ENCODE measurements around the gene POLN.
"Not testable (repeated sequence)": the region's sequence is repeated elsewhere in the genome, so short reads cannot be mapped to it uniquely, and the experiment has no call there.

POLN gene

GRCh38 chr4:2217726-2218125 lies 24.2 kb downstream of the POLN start:
- DNase-seq: no peak

GRCh38 chr4:2212831-2213230 lies 29.1 kb downstream of the POLN start:
- DNase-seq: no peak

GRCh38 chr4:2202789-2203188 lies 39.1 kb downstream of the POLN start:
- not testable (repeated sequence) for DNase-seq

GRCh38 chr4:2194496-2194895 lies 47.4 kb downstream of the POLN start:
- DNase-seq: no peak

- no peak for DNase-seq
These were observed 48.6 kb downstream of the POLN start for GRCh38 chr4:2193326-2193725.

- DNase-seq: no peak
These were observed 55.1 kb downstream of the POLN start for GRCh38 chr4:2186865-2187172.

- no peak for DNase-seq
These were observed 55.6 kb downstream of the POLN start for GRCh38 chr4:2186133-2186864.

- DNase-seq: no peak
These were observed 58.5 kb downstream of the POLN start for GRCh38 chr4:2183394-2183793.

- DNase-seq: peak; percentile 27 to 70 (median 50)
These were observed 58.9 kb downstream of the POLN start for GRCh38 chr4:2182994-2183393.

GRCh38 chr4:2180410-2180809 lies 61.5 kb downstream of the POLN start:
- DNase-seq: peak in 3 of 4 experiments; percentile 21 to 43 (median 34)

- no peak for DNase-seq
These were observed 62.2 kb downstream of the POLN start for GRCh38 chr4:2179717-2180116.

GRCh38 chr4:2178986-2179385 lies 62.9 kb downstream of the POLN start:
- no peak for DNase-seq

- DNase-seq: peak in 1 of 4 experiments; percentile 4
These were observed 64.4 kb downstream of the POLN start for GRCh38 chr4:2177443-2178093.

- DNase-seq: no peak
These were observed 65.8 kb downstream of the POLN start for GRCh38 chr4:2175990-2176698.

- no peak for DNase-seq
These were observed 67.9 kb downstream of the POLN start for GRCh38 chr4:2174061-2174460.

- no peak for DNase-seq
These were observed 69.2 kb downstream of the POLN start for GRCh38 chr4:2172627-2173231.

- peak; percentile 62 to 84 (median 80) for DNase-seq
These were observed 69.8 kb downstream of the POLN start for GRCh38 chr4:2172161-2172560.

- DNase-seq: no peak
These were observed 73.2 kb downstream of the POLN start for GRCh38 chr4:2168469-2169319.

- DNase-seq: no peak
These were observed 75.7 kb downstream of the POLN start for GRCh38 chr4:2166253-2166652.

GRCh38 chr4:2165391-2165790 lies 76.5 kb downstream of the POLN start:
- DNase-seq: no peak

GRCh38 chr4:2163311-2163821 lies 78.6 kb downstream of the POLN start:
- no peak for DNase-seq

- DNase-seq: not testable (repeated sequence)
These were observed 80.7 kb downstream of the POLN start for GRCh38 chr4:2161092-2161703.
